T-cell (primary cell): Measurements from ENCODE around the gene OSBPL10. TPM values are rescaled to one million over a fixed set of nuclear protein-coding genes. Genes with fewer than 3 reads are reported as not detected.
"Not testable (repeated sequence)": the region's sequence is repeated elsewhere in the genome, so short reads cannot be mapped to it uniquely, and the experiment has no call there.

Experiments used
- ATAC-seq, 4 experiments: fragments of 200-7000 bp in 3 of 4; fragments of 150-1000 bp in 1 of 4; cut with Tn5 transposase; replicated peaks in 1 of 4; 1 replicate in 3 of 4; 2 replicates in 1 of 4; pipeline ENCODE4 v1.10.0; 2021; ENCODE audit warnings: moderate library complexity in 3 of 4, mild to moderate bottlenecking in 2 of 4, moderate number of reproducible peaks in 1 of 4
- CTCF ChIA-PET, 2 donors: fragments of 300-600 bp; sonication (Branson Sonifier 250); formaldehyde crosslinking; loops; one replicate each; lab custom pipeline; 2022; ENCODE audit warnings: antibody characterized with exemption in 2 of 2; lab: Charles Lee
- POLR2A ChIA-PET, 2 donors: fragments of 300-600 bp; sonication (Branson Sonifier 250); formaldehyde crosslinking; loops; one replicate each; lab custom pipeline; 2022; ENCODE audit warnings: antibody characterized with exemption in 2 of 2; lab: Charles Lee
- DNase-seq, 35 experiments: peaks; one replicate each; pipeline versions ENCODE4 v3.0.0 to v3.0.0-alpha.2; 2013 to 2023
- H3K27ac ChIP-seq: one replicate; pipeline ENCODE4 v1.5.1; 2013; ENCODE audit warnings: low read length
- H3K27me3 ChIP-seq, 2 experiments: replicated peaks in 1 of 2; 1 replicate in 1 of 2; 2 replicates in 1 of 2; pipeline versions ENCODE4 v1.6.1 to v1.7.0; 2013; ENCODE audit warnings: low read length in 1 of 2, mixed read lengths in 1 of 2; ENCODE audit not compliant: control insufficient read depth in 2 of 2, insufficient read depth in 2 of 2; ENCODE audit errors: extremely low read depth in 1 of 2
- H3K36me3 ChIP-seq, 2 donors: 1 replicate in 1 of 2; 2 replicates in 1 of 2; pipeline versions ENCODE4 v1.6.1 to v1.7.0; 2013; ENCODE audit warnings: low read length in 1 of 2; ENCODE audit not compliant: control insufficient read depth in 2 of 2, insufficient read depth in 1 of 2; ENCODE audit errors: extremely low read depth in 1 of 2
- H3K4me1 ChIP-seq, 2 experiments: 1 replicate in 1 of 2; 2 replicates in 1 of 2; pipeline versions ENCODE4 v1.6.1 to v1.7.0; 2013; ENCODE audit warnings: low read length in 2 of 2, mixed read lengths in 1 of 2; ENCODE audit not compliant: insufficient read depth in 2 of 2, control insufficient read depth in 1 of 2; ENCODE audit errors: extremely low read depth in 1 of 2
- H3K4me3 ChIP-seq, 2 donors: 1 replicate in 1 of 2; 2 replicates in 1 of 2; pipeline versions ENCODE4 v1.5.1 to v1.7.0; 2013; ENCODE audit warnings: mild to moderate bottlenecking in 2 of 2, low read length in 1 of 2, moderate library complexity in 1 of 2; ENCODE audit not compliant: control insufficient read depth in 1 of 2; ENCODE audit errors: extremely low read depth in 1 of 2
- H3K9me3 ChIP-seq: 2 replicates; pipeline ENCODE4 v1.7.0; 2013
- H3K27ac Mint-ChIP-seq, 2 donors: one replicate each; pipeline ENCODE4 v1.8.0; 2020 to 2021; ENCODE audit warnings: mild to moderate bottlenecking in 2 of 2, mixed read lengths in 2 of 2
- H3K27me3 Mint-ChIP-seq, 2 donors: one replicate each; pipeline ENCODE4 v1.8.0; 2021 to 2022; ENCODE audit warnings: mixed read lengths in 2 of 2
- H3K36me3 Mint-ChIP-seq: one replicate; pipeline ENCODE4 v1.8.0; 2021; ENCODE audit warnings: mixed read lengths
- H3K4me1 Mint-ChIP-seq, 3 donors: one replicate each; pipeline ENCODE4 v1.8.0; 2020 to 2022; ENCODE audit warnings: mixed read lengths in 3 of 3, mild to moderate bottlenecking in 1 of 3
- H3K4me3 Mint-ChIP-seq, 3 donors: one replicate each; pipeline ENCODE4 v1.8.0; 2020 to 2022; ENCODE audit warnings: mild to moderate bottlenecking in 3 of 3, mixed read lengths in 3 of 3, moderate library complexity in 3 of 3
- H3K9me3 Mint-ChIP-seq, 3 donors: one replicate each; pipeline ENCODE4 v1.8.0; 2020 to 2022; ENCODE audit warnings: mixed read lengths in 3 of 3
- WGBS: methylation state at CpG from one replicate; pipeline ENCODE4 v1.1.5; 2013; ENCODE audit warnings: missing lambda C conversion rate; ENCODE audit not compliant: insufficient coverage; 5-methylcytosine and 5-hydroxymethylcytosine counted together
- total RNA-seq, 35 experiments: library from RNA in 6 of 35; stranded (reverse) in 6 of 35; fragments of 120-200 nt in 1 of 35; gene quantifications; one replicate each; pipeline versions ENCODE4 v1.2.1 to v1.2.4 and lab custom pipeline; 2013 to 2026

OSBPL10 gene
- total RNA-seq, 5 donors from 2014 or later (not counting 1 experiment from before 2014, with no cell fraction given) = 0.77 to 10.4 (median 2.1) TPM

- H3K9me3 Mint-ChIP-seq = no peaks in the 10 kb centered on the region
- Histone ChIP-seq H3K27me3 (no peaks in the 10 kb centered on the region), H3K9me3 (no peaks in the 10 kb centered on the region), H3K36me3 (no peaks in the 10 kb centered on the region), H3K4me3 (no peak overlapping the region), H3K27ac (no peak overlapping the region), H3K4me1 (no peaks in the 10 kb centered on the region)
- ATAC-seq = no peak
- ChIA-PET POLR2A (interaction anchor here (0.7 kb wide), 2 partner anchors 180 to 288 kb away, joined by 3 read pairs; no protein-coding TSS in a partner anchor), CTCF (no interaction called here)
- no peaks in the 10 kb centered on the region for H3K4me1 Mint-ChIP-seq
- no CpG with 5 or more reads among the region's 2 CpGs for WGBS
- H3K4me3 Mint-ChIP-seq = no peak overlapping the region
- no peaks in the 10 kb centered on the region for H3K36me3 Mint-ChIP-seq
- no peak overlapping the region for H3K27ac Mint-ChIP-seq
- DNase-seq = no peak
- no peaks in the 10 kb centered on the region for H3K27me3 Mint-ChIP-seq
These were observed 190.0 kb downstream of the OSBPL10 start for GRCh38 chr3:31791090-31791430.

- ChIA-PET POLR2A (interaction anchor here (0.7 kb wide), 2 partner anchors 181 to 287 kb away, joined by 3 read pairs; no protein-coding TSS in a partner anchor), CTCF (no interaction called here)
- Histone ChIP-seq H3K4me1 (no peaks in the 10 kb centered on the region), H3K4me3 (no peak overlapping the region), H3K36me3 (no peaks in the 10 kb centered on the region), H3K9me3 (no peaks in the 10 kb centered on the region), H3K27ac (no peak overlapping the region), H3K27me3 (no peaks in the 10 kb centered on the region)
- ATAC-seq (no peak), DNase-seq (no peak)
- 100% methylated on average over 5 of the region's 7 CpGs for WGBS
- Mint-ChIP-seq H3K27ac (no peak overlapping the region), H3K4me1 (no peaks in the 10 kb centered on the region), H3K4me3 (no peak overlapping the region), H3K36me3 (no peaks in the 10 kb centered on the region), H3K27me3 (no peaks in the 10 kb centered on the region), H3K9me3 (no peaks in the 10 kb centered on the region)
These were observed 190.6 kb downstream of the OSBPL10 start for GRCh38 chr3:31790193-31791089.

- no peaks in the 10 kb centered on the region for H3K27me3 ChIP-seq
- H3K9me3 Mint-ChIP-seq = no peaks in the 10 kb centered on the region
- POLR2A ChIA-PET = no interaction called here
- WGBS = 81% methylated on average over 3 of the region's 5 CpGs
- no peaks in the 10 kb centered on the region for H3K9me3 ChIP-seq
- no peak overlapping the region for H3K4me3 Mint-ChIP-seq
- no peaks in the 10 kb centered on the region for H3K36me3 ChIP-seq
- H3K4me1 Mint-ChIP-seq = no peaks in the 10 kb centered on the region
- no peak for ATAC-seq
- no peak for DNase-seq
- no peak overlapping the region for H3K27ac ChIP-seq
- no peaks in the 10 kb centered on the region for H3K4me1 ChIP-seq
- no peak overlapping the region for H3K4me3 ChIP-seq
- CTCF ChIA-PET = no interaction called here
- no peaks in the 10 kb centered on the region for H3K36me3 Mint-ChIP-seq
- H3K27me3 Mint-ChIP-seq = no peaks in the 10 kb centered on the region
- no peak overlapping the region for H3K27ac Mint-ChIP-seq
These were observed 191.6 kb downstream of the OSBPL10 start for GRCh38 chr3:31789429-31789828.

GRCh38 chr3:31785734-31786133 lies 195.3 kb downstream of the OSBPL10 start:
- DNase-seq = no peak
- ChIA-PET CTCF (no interaction called here), POLR2A (no interaction called here)
- Mint-ChIP-seq H3K36me3 (no peaks in the 10 kb centered on the region), H3K4me1 (no peaks in the 10 kb centered on the region), H3K27me3 (no peaks in the 10 kb centered on the region), H3K9me3 (no peaks in the 10 kb centered on the region), H3K27ac (no peak overlapping the region), H3K4me3 (no peak overlapping the region)
- WGBS = 100% methylated on average over 1 of the region's 1 CpG
- Histone ChIP-seq H3K4me3 (no peak overlapping the region), H3K27ac (no peak overlapping the region), H3K9me3 (no peaks in the 10 kb centered on the region), H3K4me1 (no peaks in the 10 kb centered on the region), H3K27me3 (no peaks in the 10 kb centered on the region), H3K36me3 (no peaks in the 10 kb centered on the region)
- no peak for ATAC-seq

GRCh38 chr3:31785286-31785685 lies 195.8 kb downstream of the OSBPL10 start:
- H3K9me3 ChIP-seq = no peaks in the 10 kb centered on the region
- ChIA-PET POLR2A (interaction anchor here in 1 of 2 donors (0.6 kb wide), 1 partner anchor 50 kb away, joined by 3 read pairs; no protein-coding TSS in a partner anchor), CTCF (no interaction called here)
- H3K9me3 Mint-ChIP-seq = no peaks in the 10 kb centered on the region
- no peak overlapping the region for H3K4me3 Mint-ChIP-seq
- H3K27ac Mint-ChIP-seq = no peak overlapping the region
- peaks cover 0 to 3% of the 10 kb centered on the region in 2 donors for H3K27me3 Mint-ChIP-seq
- no peaks in the 10 kb centered on the region for H3K4me1 Mint-ChIP-seq
- H3K36me3 ChIP-seq = no peaks in the 10 kb centered on the region
- no peak for ATAC-seq
- H3K27ac ChIP-seq = no peak overlapping the region
- H3K36me3 Mint-ChIP-seq = no peaks in the 10 kb centered on the region
- no peaks in the 10 kb centered on the region for H3K4me1 ChIP-seq
- WGBS = 100% methylated on average over 1 of the region's 7 CpGs
- no peak for DNase-seq
- no peaks in the 10 kb centered on the region for H3K27me3 ChIP-seq
- no peak overlapping the region for H3K4me3 ChIP-seq

GRCh38 chr3:31783851-31784250 lies 197.2 kb downstream of the OSBPL10 start:
- CTCF ChIA-PET, H3K9me3 Mint-ChIP-seq, H3K36me3 Mint-ChIP-seq: not testable (repeated sequence)

More at GRCh38 chr3:31783851-31784250, 197.2 kb downstream of the OSBPL10 start:
- DNase-seq, H3K36me3 ChIP-seq, H3K4me1 Mint-ChIP-seq, H3K4me3 Mint-ChIP-seq, H3K27me3 Mint-ChIP-seq, ATAC-seq, H3K9me3 ChIP-seq, POLR2A ChIA-PET, H3K27ac Mint-ChIP-seq, H3K4me3 ChIP-seq, H3K27me3 ChIP-seq, H3K4me1 ChIP-seq, H3K27ac ChIP-seq: not testable (repeated sequence)
- WGBS = 100% methylated on average over 1 of the region's 2 CpGs
